Right ventricle myocardium inferior (tissue), 1 donor: ENCODE measurements around the gene SEBOX. TPM values are rescaled to one million over a fixed set of nuclear protein-coding genes. Genes with fewer than 3 reads are reported as not detected.

Experiments used
- ATAC-seq: fragments of 200-7000 bp; cut with Tn5 transposase; one replicate; pipeline ENCODE4 v1.9.1; 2020; ENCODE audit warnings: mild to moderate bottlenecking, moderate library complexity
- DNase-seq: peaks from one replicate; pipeline ENCODE4 v3.0.0; 2021; ENCODE audit errors: missing footprints
- intact Hi-C: fragments of 100-400 bp; cut with DNase I; formaldehyde crosslinking; loops from one replicate; pipeline ENCODE4 v1.11.0; 2022
- total RNA-seq: library from RNA; stranded (reverse); fragmentation: NEBNext Ultra II Directional; extraction: Animal tissue kit (Norgen Biotek cat#: 25700); gene quantifications from one replicate; pipeline ENCODE4 v1.2.1, GENCODE V29; 2021
- donor health status: DM: no; HTN: yes; CAD: no; lungs with severe emphysema.

The SEBOX gene
- total RNA-seq, 1 donor from 2014 or later: not detected

DNA sequence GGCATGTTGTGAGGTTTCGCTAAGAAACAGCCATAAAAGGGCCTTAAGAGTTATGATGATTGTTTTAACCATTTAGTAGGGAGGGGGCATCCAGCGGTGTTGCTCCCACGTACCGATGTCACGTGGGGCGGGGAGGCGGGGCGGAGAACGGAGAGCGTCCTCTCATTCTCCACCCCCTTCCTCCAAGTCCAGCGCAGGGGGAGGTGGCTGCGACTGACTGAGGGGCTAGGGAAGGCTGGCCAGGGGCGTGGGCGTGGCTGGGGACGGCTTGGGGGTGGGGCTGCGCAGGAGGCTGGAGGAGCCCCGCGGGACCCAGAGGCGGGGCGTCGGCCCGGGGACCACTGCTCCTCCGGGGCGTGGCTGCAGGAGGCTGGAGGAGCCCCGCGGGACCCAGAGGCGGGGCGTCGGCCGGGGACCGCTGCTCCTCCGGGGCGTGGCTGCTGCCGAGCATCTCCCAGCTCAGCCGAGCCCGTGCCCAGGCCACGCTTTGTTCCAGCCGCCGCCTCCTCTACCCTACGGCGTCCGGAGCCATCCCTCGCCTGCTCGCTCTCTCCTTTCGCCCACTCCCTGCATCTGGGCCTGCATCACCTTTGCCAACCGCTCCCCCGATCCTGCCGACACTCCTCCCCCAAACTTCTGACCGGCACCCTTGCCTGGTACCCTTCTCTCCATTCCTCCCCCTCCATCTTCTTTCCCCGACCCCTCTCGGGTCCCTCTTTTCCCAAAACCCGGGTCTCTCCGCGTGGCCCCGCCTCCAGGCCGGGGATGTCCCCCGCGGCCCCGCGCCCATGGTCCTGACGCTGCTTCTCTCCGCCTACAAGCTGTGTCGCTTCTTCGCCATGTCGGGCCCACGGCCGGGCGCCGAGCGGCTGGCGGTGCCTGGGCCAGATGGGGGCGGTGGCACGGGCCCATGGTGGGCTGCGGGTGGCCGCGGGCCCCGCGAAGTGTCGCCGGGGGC lies 6.5 kb upstream of the SEBOX start, which contains the start of gene SARM1:
TSS of gene SARM1 (plus strand) at position 450 of the 958 bp plus-strand sequence. CDS start at position 789, 339 bp downstream.
- ATAC-seq (peak; percentile 89), DNase-seq (peak; percentile 94)
- intact Hi-C loops: no loop called here

DNA sequence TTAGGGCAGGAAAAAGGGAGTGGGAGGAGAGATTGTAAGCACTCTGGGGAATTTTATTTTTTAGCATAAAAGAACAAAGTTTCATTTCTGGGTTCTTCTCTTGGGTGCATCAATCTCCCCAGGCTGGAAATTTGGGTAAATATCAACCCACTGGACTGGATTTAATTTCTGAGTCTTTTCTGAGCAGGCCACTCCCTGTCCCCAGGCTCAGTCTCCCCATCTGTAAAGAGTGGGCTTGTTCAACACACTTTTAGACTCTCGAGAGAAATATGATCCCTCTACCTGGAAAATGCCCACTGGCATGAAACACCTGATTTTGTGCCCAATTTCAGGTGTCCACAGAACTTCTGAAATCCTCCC lies 5.7 kb upstream of the SEBOX start:
- no peak for DNase-seq
- no peak for ATAC-seq
- intact Hi-C loops: no loop called here

DNA sequence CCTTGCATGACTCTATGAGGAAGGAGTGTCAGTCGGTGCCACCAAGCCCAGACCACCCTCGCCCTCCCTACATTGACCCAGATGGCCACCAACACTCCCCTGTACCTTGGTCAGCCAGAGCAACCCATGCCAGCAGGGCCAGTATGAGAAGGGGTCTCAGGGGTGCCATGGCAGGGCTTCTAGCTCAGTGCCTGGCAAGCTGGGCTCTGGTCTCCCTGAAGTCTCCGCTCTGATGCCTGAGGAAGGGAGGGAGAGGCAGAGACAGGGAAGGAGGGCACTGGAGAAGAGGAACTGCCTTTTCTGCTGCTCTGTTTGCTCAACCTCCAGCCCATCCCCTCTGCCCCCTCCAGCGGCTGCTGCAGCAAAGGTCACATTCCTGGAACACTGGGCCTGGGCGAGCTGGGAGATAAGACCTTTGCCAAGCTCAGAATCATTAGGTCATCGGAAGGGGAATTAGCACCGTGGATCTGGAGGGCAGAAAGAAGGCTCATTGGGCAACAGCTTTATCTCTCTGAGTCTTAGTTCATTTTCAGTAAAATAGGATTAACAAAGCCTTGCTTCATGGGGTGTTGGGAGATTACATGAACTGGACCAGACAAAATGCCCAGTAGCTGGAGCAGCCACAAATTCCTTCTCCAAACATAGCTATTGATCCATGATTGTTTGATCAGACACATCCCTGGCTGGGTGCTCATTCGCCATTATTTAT lies 5.2 kb upstream of the SEBOX start, which contains the start of gene VTN:
TSS of gene VTN (minus strand) at position 273 of the 709 bp plus-strand sequence. CDS start at position 169, 104 bp downstream.
- intact Hi-C loops: no loop called here
- peak; percentile 48 for ATAC-seq

GRCh38 chr17:28369684-28370034 lies 4.7 kb upstream of the SEBOX start:
- intact Hi-C loops: no loop called here
- no peak for DNase-seq
- no peak for ATAC-seq

More for the DNA sequence above, 5.2 kb upstream of the SEBOX start, which contains the start of gene VTN:
- DNase-seq: no peak

DNA sequence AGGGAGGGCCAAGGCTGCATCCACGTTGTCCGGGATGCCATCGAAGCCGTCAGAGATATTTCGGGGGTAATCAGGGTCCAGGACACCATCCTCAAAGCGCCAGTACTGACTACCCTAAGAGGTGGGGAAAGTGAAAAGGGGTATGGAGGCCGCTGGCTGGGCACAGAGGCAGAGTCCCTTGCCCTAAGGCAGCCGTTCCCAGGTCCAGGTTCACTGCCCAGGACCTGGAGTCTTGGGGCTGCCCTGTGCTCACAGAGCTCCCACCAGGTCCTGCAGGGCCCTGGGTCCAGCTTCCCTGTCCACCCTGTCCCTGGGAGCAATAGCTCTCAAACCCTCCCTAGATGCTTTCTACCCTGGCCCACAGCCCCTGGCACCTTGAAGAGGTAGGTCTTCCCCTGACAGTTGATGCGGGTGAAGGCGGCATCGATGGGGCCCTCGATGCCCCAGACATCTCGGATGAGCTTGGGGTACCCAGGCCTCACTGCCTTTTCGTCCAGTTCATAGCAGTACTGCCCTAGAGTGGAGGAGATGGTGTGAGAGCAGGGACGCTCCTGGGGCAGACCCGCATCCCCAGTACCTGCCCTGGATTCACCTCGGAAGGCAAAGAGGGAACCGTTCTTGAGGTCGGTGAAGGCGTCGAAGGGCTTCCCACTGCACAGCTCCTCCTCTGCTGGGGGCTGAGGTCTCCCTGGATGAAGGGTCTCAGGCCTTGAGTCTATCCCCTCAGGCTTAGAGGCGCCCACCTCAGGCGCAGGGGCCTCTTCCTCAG lies 4.1 kb upstream of the SEBOX start:
- ATAC-seq (no peak), DNase-seq (no peak)
- intact Hi-C loops: no loop called here

DNA sequence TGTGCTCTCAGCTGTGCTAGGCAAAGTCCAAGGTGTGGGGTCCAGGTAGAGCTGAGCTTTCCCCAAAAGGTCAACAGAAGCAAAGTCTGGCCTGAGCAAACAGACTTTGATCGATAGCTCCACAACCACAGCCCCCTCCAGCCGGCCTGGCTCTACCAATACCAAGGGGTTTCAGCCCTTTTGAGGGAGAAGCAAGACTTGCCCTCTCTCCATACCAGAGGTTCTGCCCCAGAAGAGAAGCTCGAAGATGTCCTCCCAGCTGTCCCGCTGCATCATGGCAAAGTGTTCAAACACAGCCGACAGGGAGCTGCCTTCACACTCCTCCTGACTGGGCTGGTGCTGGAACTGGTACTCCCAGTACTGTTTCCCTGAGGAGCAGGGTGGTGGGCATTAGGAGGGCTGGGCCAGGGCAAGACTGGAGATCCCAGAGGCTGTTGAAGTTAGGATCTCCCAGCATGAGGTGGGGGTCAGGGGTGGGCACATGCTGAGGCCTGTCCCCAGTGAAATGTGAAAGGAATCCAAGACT lies 3.4 kb upstream of the SEBOX start:
- intact Hi-C loops: no loop called here
- DNase-seq: no peak
- ATAC-seq: no peak

GRCh38 chr17:28367641-28368305 lies 2.8 kb upstream of the SEBOX start:
- intact Hi-C loops: no loop called here
- DNase-seq (no peak), ATAC-seq (no peak)

GRCh38 chr17:28366605-28367004 lies 1.6 kb upstream of the SEBOX start:
- intact Hi-C loops: no loop called here
- DNase-seq (no peak), ATAC-seq (no peak)

GRCh38 chr17:28365487-28365886 lies 488 bp upstream of the SEBOX start:
- DNase-seq (no peak), ATAC-seq (no peak)
- intact Hi-C loops: no loop called here

DNA sequence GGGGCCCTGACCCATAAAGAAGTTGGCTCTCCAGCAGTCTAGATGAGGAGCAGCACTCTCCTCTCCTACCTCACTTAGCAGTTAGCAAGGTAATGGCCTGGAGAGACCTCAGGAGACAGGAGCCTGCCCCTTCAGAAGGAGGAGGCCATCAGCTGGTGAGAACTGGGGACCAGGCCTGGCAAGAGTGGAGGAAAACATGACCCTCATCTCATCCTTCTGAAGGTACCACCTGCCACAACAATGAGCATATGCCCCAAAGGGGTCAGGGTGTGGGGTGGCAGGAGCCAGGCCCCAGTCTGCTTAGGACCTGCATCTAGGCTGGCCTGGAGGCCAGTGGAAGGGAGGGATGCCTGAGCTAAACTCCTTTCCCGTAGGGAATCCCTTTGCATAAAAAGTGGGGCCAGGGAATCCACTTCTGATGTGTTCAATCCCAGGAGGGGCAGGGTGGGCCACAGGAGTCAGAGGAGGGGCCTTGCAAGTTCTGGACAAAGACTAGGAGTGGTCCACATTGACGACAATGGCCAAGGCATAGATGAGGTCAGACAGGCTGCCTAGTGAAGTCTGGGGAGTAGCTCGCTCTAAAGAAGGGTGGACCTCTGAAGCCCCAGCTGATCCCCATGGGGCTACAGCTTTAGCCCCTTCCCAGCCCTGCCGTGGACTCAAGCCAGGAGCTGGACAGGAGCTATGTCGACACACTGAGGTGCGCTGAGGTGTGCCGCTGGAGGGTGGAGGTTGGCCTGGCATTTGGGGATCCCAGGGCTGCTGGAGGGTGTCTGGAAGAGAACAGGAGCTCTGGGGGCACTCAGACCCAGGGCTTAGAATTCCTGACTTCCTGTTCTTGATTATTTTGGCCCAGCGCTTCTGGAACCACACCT lies 986 bp downstream of the SEBOX start:
- intact Hi-C loops: no loop called here
- ATAC-seq: no peak
- DNase-seq: no peak

DNA sequence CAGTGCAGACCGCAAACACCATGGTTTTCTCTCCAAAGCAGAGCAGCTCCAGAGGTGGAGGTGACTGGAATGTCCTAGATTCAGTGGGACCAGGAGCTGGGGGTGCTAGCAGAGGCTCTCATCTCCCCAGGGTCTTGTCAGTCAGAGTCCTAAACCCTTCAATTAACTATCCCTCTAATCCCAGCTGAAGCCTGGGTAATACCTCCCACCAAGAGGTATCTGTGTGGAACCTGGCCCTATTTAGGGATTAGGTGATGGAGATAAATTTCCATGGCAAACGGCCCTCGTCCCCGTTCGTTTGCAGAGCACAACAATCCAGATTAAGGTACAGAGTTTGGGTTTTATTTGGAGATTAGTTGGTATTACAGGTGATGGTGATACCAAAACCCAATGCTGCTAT lies 1.8 kb downstream of the SEBOX start:
- ATAC-seq (no peak), DNase-seq (no peak)
- intact Hi-C loops: no loop called here

DNA sequence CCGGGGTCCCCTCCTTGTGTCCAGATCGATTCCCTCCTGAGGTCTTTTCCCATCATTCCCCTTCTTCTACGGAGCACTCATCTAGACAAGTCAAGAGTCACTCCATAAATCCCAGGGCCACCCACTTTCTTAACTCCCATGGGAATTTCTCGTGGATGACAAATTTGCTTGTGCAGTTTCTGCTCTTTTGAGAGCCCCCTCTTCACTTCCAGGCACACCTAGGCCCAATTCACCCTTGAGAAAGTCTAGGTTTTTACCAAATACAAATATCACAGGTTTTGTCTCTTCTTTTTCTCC lies 7.2 kb downstream of the SEBOX start:
- DNase-seq: no peak
- no peak for ATAC-seq
- intact Hi-C loops: loop anchor here (2.0 kb wide), 1 partner anchor 21 kb away; no protein-coding TSS in a partner anchor

DNA sequence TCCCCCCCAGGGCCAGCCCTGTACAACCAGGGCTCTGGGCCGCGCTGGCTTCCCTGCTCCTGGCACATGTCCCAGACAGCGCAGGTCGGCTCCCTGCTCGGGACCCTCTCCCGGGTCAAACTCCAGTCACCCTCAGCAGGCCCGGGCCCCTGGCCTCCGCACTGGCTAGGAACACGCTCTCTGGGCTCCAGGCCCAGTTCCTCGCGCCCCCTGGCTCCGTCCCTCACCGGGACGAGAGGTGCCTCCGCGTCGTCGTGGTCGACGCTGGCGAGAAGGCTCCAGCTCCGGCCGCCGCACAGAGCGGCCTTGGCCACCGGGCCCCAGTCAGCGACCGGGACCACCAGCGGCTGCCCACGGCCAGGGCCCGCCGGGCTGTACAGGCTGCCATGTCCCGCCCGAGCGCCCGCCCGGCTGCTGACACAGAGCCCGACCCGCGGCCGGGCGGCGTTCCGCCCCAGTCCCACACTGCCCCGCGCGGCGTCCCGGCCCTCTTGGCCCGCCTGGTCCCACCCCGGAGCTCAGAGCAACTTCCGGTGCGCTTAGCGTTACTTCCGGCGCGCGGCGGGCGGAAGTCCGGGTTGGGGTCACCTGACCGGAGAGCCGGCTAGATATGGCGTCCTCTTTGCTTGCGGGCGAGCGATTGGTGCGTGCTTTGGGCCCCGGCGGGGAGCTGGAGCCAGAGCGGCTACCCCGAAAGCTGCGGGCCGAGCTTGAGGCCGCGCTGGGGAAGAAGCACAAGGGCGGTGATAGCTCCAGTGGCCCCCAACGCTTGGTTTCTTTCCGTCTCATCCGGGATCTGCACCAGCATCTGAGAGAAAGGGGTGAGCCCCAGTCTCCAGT lies 7.7 kb downstream of the SEBOX start, which contains the start of gene POLDIP2:
TSS of gene POLDIP2 (minus strand) at position 467 of the 840 bp plus-strand sequence. CDS start at position 388, 79 bp downstream.
- intact Hi-C loops: loop anchor here (2.0 kb wide), 1 partner anchor 20 kb away; no protein-coding TSS in a partner anchor
- ATAC-seq: peak; percentile 100

GRCh38 chr17:28350271-28350670 lies 14.7 kb downstream of the SEBOX start:
- DNase-seq (no peak), ATAC-seq (no peak)
- intact Hi-C loops: no loop called here

More for the DNA sequence above, 7.7 kb downstream of the SEBOX start, which contains the start of gene POLDIP2:
- peak; percentile 98 for DNase-seq

DNA sequence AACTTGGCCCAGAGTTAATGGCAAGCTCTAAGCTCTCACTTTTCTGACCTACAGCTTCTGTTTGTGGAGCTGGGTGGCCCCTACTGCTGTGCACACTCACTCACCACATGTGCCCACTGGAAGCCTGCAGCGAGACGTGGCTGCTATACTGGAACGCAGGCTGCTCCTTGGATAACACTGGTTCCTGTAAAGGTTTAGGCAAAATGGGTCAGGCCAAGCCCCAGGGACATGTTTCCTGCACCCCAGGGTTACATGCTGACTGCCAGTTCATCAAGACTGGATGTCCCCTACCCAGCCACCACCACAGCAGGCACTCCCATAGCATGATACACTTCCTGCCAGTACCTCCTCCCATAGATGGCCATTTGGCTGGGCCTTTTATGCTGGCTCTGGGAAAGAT lies 16.0 kb downstream of the SEBOX start:
- ATAC-seq: no peak
- intact Hi-C loops: no loop called here
- DNase-seq: no peak

- DNase-seq (no peak), ATAC-seq (no peak)
- intact Hi-C loops: no loop called here
Observed at GRCh38 chr17:28347261-28347891, 17.6 kb downstream of the SEBOX start.
